ENCODE measurements around the gene CWH43. TPM values are rescaled to one million over a fixed set of nuclear protein-coding genes. Genes with fewer than 3 reads are reported as not detected.

The CWH43 gene
- total RNA-seq, 4 donors from 2014 or later, result not detected

- Histone ChIP-seq H3K27me3 (no peaks in the 10 kb centered on the region), H3K36me3 (no peaks in the 10 kb centered on the region), H3K4me3 (no peak overlapping the region), H3K4me1 (no peaks in the 10 kb centered on the region), H3K27ac (no peak overlapping the region), H3K9me3 (no peaks in the 10 kb centered on the region)
- TF ChIP-seq CTCF (IDR thresholded peaks at IDR 0.05) (no peak), EP300 (IDR thresholded peaks at IDR 0.05) (no peak), POLR2A (IDR thresholded peaks at IDR 0.05) (no peak)
- DNase-seq (ENCODE audit: low spot score in 2 of 2), result no peak
- WGBS, 2 donors, result 81 to 82% methylated on average over 6 of the region's 6 CpGs
These were observed 12.4 kb downstream of the CWH43 start for GRCh38 chr4:48998440-48998839.

- no peaks in the 10 kb centered on the region for H3K9me3 ChIP-seq
- no peaks in the 10 kb centered on the region for H3K27me3 ChIP-seq
- TF ChIP-seq POLR2A (IDR thresholded peaks at IDR 0.05) (no peak), EP300 (IDR thresholded peaks at IDR 0.05) (no peak), CTCF (IDR thresholded peaks at IDR 0.05) (no peak)
- no peak for DNase-seq (ENCODE audit: low spot score in 2 of 2)
- no peak overlapping the region for H3K27ac ChIP-seq
- H3K4me3 ChIP-seq, result no peak overlapping the region
- no peaks in the 10 kb centered on the region for H3K36me3 ChIP-seq
- H3K4me1 ChIP-seq, result no peaks in the 10 kb centered on the region
These were observed 14.7 kb downstream of the CWH43 start for GRCh38 chr4:49000806-49001205.

GRCh38 chr4:49002931-49003330 is 16.9 kb downstream of the CWH43 start:
- Histone ChIP-seq H3K27me3 (no peaks in the 10 kb centered on the region), H3K9me3 (no peaks in the 10 kb centered on the region), H3K27ac (no peak overlapping the region), H3K36me3 (no peaks in the 10 kb centered on the region), H3K4me1 (no peaks in the 10 kb centered on the region), H3K4me3 (no peak overlapping the region)
- DNase-seq (ENCODE audit: low spot score in 2 of 2), result no peak
- TF ChIP-seq CTCF (IDR thresholded peaks at IDR 0.05), result no peak
- TF ChIP-seq EP300 (IDR thresholded peaks at IDR 0.05), result no peak
- no peak for TF ChIP-seq POLR2A (IDR thresholded peaks at IDR 0.05)

- no peaks in the 10 kb centered on the region for H3K4me1 ChIP-seq
- no peaks in the 10 kb centered on the region for H3K27me3 ChIP-seq
- no peak overlapping the region for H3K27ac ChIP-seq
- TF ChIP-seq EP300 (IDR thresholded peaks at IDR 0.05) (no peak), CTCF (IDR thresholded peaks at IDR 0.05) (no peak), POLR2A (IDR thresholded peaks at IDR 0.05) (no peak)
- H3K36me3 ChIP-seq, result no peaks in the 10 kb centered on the region
- no peak for DNase-seq (ENCODE audit: low spot score in 2 of 2)
- H3K9me3 ChIP-seq, result peaks cover 0 to 25% (median 0%) of the 10 kb centered on the region in 4 donors
- WGBS, 2 donors, result 91 to 93% methylated on average over 2 of the region's 2 CpGs
- H3K4me3 ChIP-seq, result no peak overlapping the region
These were observed 32.7 kb downstream of the CWH43 start for GRCh38 chr4:49018718-49019295.

GRCh38 chr4:49032440-49033161 is 46.5 kb downstream of the CWH43 start:
- 47% methylated on average over 11 of the region's 11 CpGs for whole genome bisulfite sequencing, 2 donors
- Histone ChIP-seq H3K27me3 (no peaks in the 10 kb centered on the region), H3K4me3 (no peak overlapping the region), H3K4me1 (no peaks in the 10 kb centered on the region), H3K36me3 (no peaks in the 10 kb centered on the region), H3K27ac (no peak overlapping the region), H3K9me3 (no peaks in the 10 kb centered on the region)
- no peak for DNase-seq (ENCODE audit: low spot score in 2 of 2)
- TF ChIP-seq EP300 (IDR thresholded peaks at IDR 0.05) (no peak), CTCF (IDR thresholded peaks at IDR 0.05) (peak in 2 of 5 experiments; percentile 7 to 9)
